HepG2 (cell line): ENCODE measurements around the gene DUOXA2.

Source experiments
- ATF1 ChIP-seq: IDR thresholded peaks from 2 replicates; pipeline ENCODE4 v1.6.1; 2016; ENCODE audit warnings: mild to moderate bottlenecking, control low read depth
- ELF1 ChIP-seq: sonication (generic); formaldehyde crosslinking; IDR thresholded peaks from 2 replicates; pipeline ENCODE4 v1.4.0; 2020; ENCODE audit warnings: missing genetic modification reagents
- FOSL2 ChIP-seq: sonication (generic); formaldehyde crosslinking; IDR thresholded peaks from 2 replicates; pipeline ENCODE4 v1.4.0; 2020; ENCODE audit warnings: missing genetic modification reagents
- FOXA1 ChIP-seq, 2 experiments: fragments of 450-650 bp in 1 of 2; sonication (generic) in 1 of 2; formaldehyde crosslinking in 1 of 2; IDR thresholded peaks; 2 replicates each; pipeline versions ENCODE4 v1.4.0 to v1.6.1; 2016 to 2020; ENCODE audit warnings: missing genetic modification reagents in 1 of 2
- MXD4 ChIP-seq: IDR thresholded peaks from 2 replicates; pipeline ENCODE4 v1.6.1; 2016; ENCODE audit warnings: mild to moderate bottlenecking, missing biosample characterization, missing genetic modification reagents
- NFE2L1 ChIP-seq: sonication (generic); formaldehyde crosslinking; IDR thresholded peaks from 2 replicates; pipeline ENCODE4 v1.4.0; 2020; ENCODE audit warnings: missing genetic modification reagents, mild to moderate bottlenecking, borderline replicate concordance
- NFKB2 ChIP-seq: sonication (generic); formaldehyde crosslinking; IDR thresholded peaks from 2 replicates; pipeline ENCODE4 v1.4.0; 2020; ENCODE audit warnings: missing genetic modification reagents, borderline replicate concordance
- POLR2A ChIP-seq, 2 experiments: IDR thresholded peaks; 2 replicates each; pipeline ENCODE4 v1.6.1; 2011; ENCODE audit warnings: low read depth in 2 of 2, low read length in 2 of 2, mild to moderate bottlenecking in 1 of 2, moderate library complexity in 1 of 2; ENCODE audit not compliant: insufficient read depth in 1 of 2
- SATB2 ChIP-seq: sonication (generic); formaldehyde crosslinking; IDR thresholded peaks from 2 replicates; pipeline ENCODE4 v1.5.0; 2020; ENCODE audit warnings: missing genetic modification reagents
- ZNF629 ChIP-seq: sonication (generic); formaldehyde crosslinking; conservative IDR thresholded peaks from 2 replicates; pipeline ENCODE4 v1.5.0; 2020; ENCODE audit warnings: missing genetic modification reagents
- TF ChIP-seq, protein P1 (sequence below): sonication (generic); formaldehyde crosslinking; IDR thresholded peaks from 2 replicates; pipeline ENCODE4 v1.5.0; 2020; ENCODE audit warnings: missing genetic modification reagents
- TF ChIP-seq, protein P2 (sequence below): sonication (generic); formaldehyde crosslinking; IDR thresholded peaks from 2 replicates; pipeline ENCODE4 v1.4.0; 2020; ENCODE audit warnings: mild to moderate bottlenecking, low read depth, missing genetic modification reagents
- TF ChIP-seq, protein P3 (sequence below): sonication (generic); formaldehyde crosslinking; IDR thresholded peaks from 2 replicates; pipeline ENCODE4 v1.4.0; 2020; ENCODE audit warnings: missing genetic modification reagents
- TF ChIP-seq, protein P4 (sequence below): sonication (generic); formaldehyde crosslinking; IDR thresholded peaks from 2 replicates; pipeline ENCODE4 v1.4.0; 2020; ENCODE audit warnings: missing genetic modification reagents, borderline replicate concordance

DNA sequence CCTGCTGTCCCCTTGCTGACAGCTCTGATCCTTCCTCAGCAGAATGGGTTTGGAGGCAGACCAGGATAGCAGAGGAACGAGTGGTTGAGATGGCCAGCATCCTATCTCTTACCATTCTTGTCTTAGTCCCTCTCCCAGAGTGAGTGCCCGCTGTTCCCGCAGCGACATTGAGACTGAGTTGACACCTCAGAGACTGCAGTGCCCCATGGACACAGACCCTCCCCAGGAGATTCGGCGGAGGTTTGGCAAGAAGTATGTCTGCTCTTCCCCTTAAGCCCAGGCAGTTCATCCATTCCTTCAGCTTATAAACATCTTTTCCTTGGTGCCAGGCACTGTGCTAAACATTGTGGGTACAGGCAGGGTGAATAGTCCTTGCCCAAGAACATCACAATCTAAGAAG is 36.9 kb downstream of the DUOXA2 start:
- TF ChIP-seq, protein P1, sequence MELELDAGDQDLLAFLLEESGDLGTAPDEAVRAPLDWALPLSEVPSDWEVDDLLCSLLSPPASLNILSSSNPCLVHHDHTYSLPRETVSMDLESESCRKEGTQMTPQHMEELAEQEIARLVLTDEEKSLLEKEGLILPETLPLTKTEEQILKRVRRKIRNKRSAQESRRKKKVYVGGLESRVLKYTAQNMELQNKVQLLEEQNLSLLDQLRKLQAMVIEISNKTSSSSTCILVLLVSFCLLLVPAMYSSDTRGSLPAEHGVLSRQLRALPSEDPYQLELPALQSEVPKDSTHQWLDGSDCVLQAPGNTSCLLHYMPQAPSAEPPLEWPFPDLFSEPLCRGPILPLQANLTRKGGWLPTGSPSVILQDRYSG (CRISPR knock-in tag) = no peak
- TF ChIP-seq ZNF629 (no peak), MXD4 (no peak), NFKB2 (CRISPR knock-in tag) (no peak), ATF1 (CRISPR knock-in tag) (no peak), ELF1 (CRISPR knock-in tag) (no peak), POLR2A (IDR thresholded peaks at IDR 0.05; ENCODE audit: insufficient read depth in 1 of 2, low read depth in 2 of 2, low read length in 2 of 2) (no peak), FOXA1 (IDR thresholded peaks at IDR 0.05) (no peak), FOXA1 (CRISPR knock-in tag; IDR thresholded peaks at IDR 0.05) (no peak), FOSL2 (no peak), NFE2L1 (no peak), SATB2 (CRISPR knock-in tag) (no peak)
- TF ChIP-seq, protein P2, sequence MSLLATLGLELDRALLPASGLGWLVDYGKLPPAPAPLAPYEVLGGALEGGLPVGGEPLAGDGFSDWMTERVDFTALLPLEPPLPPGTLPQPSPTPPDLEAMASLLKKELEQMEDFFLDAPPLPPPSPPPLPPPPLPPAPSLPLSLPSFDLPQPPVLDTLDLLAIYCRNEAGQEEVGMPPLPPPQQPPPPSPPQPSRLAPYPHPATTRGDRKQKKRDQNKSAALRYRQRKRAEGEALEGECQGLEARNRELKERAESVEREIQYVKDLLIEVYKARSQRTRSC (CRISPR knock-in tag) = no peak
- TF ChIP-seq, protein P3, sequence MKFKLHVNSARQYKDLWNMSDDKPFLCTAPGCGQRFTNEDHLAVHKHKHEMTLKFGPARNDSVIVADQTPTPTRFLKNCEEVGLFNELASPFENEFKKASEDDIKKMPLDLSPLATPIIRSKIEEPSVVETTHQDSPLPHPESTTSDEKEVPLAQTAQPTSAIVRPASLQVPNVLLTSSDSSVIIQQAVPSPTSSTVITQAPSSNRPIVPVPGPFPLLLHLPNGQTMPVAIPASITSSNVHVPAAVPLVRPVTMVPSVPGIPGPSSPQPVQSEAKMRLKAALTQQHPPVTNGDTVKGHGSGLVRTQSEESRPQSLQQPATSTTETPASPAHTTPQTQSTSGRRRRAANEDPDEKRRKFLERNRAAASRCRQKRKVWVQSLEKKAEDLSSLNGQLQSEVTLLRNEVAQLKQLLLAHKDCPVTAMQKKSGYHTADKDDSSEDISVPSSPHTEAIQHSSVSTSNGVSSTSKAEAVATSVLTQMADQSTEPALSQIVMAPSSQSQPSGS (CRISPR knock-in tag) = no peak
- TF ChIP-seq, protein P4, sequence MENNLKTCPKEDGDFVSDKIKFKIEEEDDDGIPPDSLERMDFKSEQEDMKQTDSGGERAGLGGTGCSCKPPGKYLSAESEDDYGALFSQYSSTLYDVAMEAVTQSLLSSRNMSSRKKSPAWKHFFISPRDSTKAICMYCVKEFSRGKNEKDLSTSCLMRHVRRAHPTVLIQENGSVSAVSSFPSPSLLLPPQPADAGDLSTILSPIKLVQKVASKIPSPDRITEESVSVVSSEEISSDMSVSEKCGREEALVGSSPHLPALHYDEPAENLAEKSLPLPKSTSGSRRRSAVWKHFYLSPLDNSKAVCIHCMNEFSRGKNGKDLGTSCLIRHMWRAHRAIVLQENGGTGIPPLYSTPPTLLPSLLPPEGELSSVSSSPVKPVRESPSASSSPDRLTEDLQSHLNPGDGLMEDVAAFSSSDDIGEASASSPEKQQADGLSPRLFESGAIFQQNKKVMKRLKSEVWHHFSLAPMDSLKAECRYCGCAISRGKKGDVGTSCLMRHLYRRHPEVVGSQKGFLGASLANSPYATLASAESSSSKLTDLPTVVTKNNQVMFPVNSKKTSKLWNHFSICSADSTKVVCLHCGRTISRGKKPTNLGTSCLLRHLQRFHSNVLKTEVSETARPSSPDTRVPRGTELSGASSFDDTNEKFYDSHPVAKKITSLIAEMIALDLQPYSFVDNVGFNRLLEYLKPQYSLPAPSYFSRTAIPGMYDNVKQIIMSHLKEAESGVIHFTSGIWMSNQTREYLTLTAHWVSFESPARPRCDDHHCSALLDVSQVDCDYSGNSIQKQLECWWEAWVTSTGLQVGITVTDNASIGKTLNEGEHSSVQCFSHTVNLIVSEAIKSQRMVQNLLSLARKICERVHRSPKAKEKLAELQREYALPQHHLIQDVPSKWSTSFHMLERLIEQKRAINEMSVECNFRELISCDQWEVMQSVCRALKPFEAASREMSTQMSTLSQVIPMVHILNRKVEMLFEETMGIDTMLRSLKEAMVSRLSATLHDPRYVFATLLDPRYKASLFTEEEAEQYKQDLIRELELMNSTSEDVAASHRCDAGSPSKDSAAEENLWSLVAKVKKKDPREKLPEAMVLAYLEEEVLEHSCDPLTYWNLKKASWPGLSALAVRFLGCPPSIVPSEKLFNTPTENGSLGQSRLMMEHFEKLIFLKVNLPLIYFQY = no peak
